ENCODE measurements around the gene C5orf52.
"Not testable (repeated sequence)": the region's sequence is repeated elsewhere in the genome, so short reads cannot be mapped to it uniquely, and the experiment has no call there.

The C5orf52 gene

DNA sequence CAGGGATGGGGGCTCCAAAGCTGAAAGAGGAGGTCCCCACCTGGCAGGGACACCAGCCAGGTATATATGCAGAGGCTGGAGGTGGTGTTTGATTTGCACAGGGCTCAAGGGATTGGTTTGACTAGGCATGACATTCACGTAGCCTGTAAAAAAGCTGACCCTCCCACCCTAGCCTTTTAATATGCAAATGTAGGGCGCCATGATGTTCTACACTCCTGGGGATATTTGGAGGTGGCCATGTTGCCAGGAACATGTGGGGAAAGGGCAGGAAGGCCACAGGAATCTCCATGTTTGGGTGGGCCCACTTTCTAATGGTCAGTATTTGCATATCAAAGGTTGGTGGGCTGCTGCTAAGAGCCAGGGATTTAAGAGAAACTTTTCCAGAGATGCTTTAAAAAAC is 47.9 kb downstream of the C5orf52 start:
- Mint-ChIP-seq H3K4me1 (ENCODE audit: low read depth in 2 of 2) (peaks cover 10 to 16% of the 10 kb centered on the region in 2 donors), H3K27me3 (no peaks in the 10 kb centered on the region), H3K27ac (no peak overlapping the region), H3K4me3 (no peak overlapping the region), H3K36me3 (ENCODE audit: insufficient read depth) (peaks cover 7% of the 10 kb centered on the region), H3K9me3 (no peaks in the 10 kb centered on the region)
- DNase-seq = no peak
- ATAC-seq (replicated peaks) = no peak

DNA sequence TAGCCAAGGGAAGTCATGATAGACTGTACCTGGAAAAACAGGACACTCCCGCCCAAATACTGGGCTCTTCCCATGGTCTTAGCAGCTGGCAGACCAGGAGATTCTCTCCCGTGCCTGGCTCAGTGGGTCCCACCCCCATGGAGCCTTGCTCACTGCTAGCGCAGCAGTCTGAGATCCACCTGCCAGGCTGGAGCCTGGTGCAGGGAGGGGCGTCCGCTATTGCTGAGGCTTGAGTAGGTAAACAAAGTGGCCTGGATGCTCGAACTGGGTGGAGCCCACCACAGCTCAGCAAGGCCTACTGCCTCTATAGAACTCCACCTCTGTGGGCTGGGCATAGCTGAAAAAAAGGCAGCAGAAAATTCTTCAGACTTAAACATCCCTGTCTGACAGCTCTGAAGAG is 49.8 kb downstream of the C5orf52 start:
- no peak overlapping the region for H3K4me3 Mint-ChIP-seq

DNA sequence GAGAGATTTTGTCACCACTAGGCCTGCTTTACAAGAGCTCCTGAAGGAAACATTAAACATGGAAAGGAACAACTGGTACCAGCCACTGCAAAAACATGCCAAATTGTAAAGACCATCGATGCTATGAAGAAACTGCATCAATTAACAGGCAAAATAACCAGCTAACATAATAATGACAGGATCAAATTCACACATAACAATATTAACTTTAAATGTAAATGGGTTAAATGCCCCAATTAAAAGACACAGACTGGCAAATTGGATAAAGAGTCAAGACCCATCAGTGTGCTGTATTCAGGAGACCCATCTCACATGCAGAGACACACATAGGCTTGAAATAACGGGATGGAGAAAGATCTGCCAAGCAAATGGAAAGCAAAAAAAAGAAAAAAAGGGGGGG is 51.6 kb downstream of the C5orf52 start:
- H3K4me1 Mint-ChIP-seq (ENCODE audit: low read depth in 2 of 2) = peaks cover 5 to 12% of the 10 kb centered on the region in 2 donors
- DNase-seq; H3K27ac Mint-ChIP-seq; H3K4me3 Mint-ChIP-seq; H3K9me3 Mint-ChIP-seq; ATAC-seq (replicated peaks); H3K27me3 Mint-ChIP-seq; H3K36me3 Mint-ChIP-seq (ENCODE audit: insufficient read depth): not testable (repeated sequence)

More for the DNA sequence above, 49.8 kb downstream of the C5orf52 start:
- H3K36me3 Mint-ChIP-seq (ENCODE audit: insufficient read depth) = peaks cover 7% of the 10 kb centered on the region
- ATAC-seq (replicated peaks) (no peak), DNase-seq (no peak)
- peaks cover 10 to 16% of the 10 kb centered on the region in 2 donors for H3K4me1 Mint-ChIP-seq (ENCODE audit: low read depth in 2 of 2)
- no peaks in the 10 kb centered on the region for H3K27me3 Mint-ChIP-seq
- H3K27ac Mint-ChIP-seq = no peak overlapping the region
- no peaks in the 10 kb centered on the region for H3K9me3 Mint-ChIP-seq

DNA sequence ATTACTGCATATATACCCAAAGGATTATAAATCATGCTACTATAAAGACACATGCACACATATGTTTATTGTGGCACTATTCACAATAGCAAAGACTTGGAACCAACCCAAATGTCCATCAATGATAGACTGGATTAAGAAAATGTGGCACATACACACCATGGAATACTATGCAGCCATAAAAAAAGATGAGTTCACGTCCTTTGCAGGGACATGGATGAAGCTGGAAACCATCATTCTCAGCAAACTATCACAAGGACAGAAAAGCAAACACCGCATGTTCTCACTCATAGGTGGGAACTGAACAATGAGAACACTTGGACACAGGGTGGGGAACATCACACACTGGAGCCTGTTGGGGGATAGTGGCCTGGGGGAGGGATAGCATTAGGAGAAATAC is 55.3 kb downstream of the C5orf52 start:
- not testable (repeated sequence) for H3K9me3 Mint-ChIP-seq; H3K27me3 Mint-ChIP-seq; DNase-seq; ATAC-seq (replicated peaks); H3K4me3 Mint-ChIP-seq; H3K27ac Mint-ChIP-seq
- H3K4me1 Mint-ChIP-seq (ENCODE audit: low read depth in 2 of 2) = peaks cover 4 to 14% of the 10 kb centered on the region in 2 donors
- peaks cover 12% of the 10 kb centered on the region for H3K36me3 Mint-ChIP-seq (ENCODE audit: insufficient read depth)

DNA sequence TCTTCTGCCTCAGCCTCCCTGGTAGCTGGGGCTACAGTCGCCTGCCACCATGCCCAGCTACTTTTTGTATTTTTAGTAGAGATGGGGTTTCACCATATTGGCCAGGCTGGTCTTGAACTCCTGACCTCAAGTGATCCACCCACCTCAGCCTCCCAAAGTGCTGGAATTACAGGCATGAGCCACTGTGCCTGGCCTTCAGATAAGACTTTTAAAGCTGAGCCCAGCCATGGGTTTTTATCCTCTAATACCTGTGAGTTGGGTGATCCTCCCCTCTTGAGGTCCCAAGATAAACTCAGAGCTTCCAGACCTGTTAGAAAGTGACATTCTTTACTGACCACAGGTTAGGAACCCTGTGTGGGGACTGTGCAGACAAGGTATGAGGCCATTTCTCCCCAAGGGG is 56.5 kb downstream of the C5orf52 start:
- H3K36me3 Mint-ChIP-seq (ENCODE audit: insufficient read depth) = peaks cover 15% of the 10 kb centered on the region
- H3K9me3 Mint-ChIP-seq; ATAC-seq (replicated peaks); H3K27me3 Mint-ChIP-seq; H3K4me3 Mint-ChIP-seq; DNase-seq; H3K27ac Mint-ChIP-seq: not testable (repeated sequence)
- peaks cover 8 to 19% of the 10 kb centered on the region in 2 donors for H3K4me1 Mint-ChIP-seq (ENCODE audit: low read depth in 2 of 2)
